ENCODE data around the gene SPINK1.

DNA sequence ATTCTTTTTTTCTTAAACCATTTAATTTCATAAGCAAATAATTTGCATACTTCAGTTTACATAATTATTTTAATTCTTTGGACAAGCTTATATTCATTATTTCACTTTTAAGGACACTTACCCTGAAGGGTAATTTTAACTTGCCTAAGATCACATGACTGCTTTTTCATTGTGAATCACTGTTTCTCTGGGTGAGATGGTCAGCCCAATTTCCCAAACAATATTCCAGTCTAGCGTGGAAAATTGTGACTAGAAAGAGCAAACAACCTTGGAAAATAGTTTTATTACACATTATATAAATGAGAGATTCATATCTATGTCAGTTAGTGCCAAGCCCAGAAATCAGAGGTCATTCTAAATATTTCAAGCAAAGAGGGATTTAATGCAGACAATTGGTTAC, 27.5 kb downstream of the SPINK1 start:
- TF ChIP-seq, protein P1, sequence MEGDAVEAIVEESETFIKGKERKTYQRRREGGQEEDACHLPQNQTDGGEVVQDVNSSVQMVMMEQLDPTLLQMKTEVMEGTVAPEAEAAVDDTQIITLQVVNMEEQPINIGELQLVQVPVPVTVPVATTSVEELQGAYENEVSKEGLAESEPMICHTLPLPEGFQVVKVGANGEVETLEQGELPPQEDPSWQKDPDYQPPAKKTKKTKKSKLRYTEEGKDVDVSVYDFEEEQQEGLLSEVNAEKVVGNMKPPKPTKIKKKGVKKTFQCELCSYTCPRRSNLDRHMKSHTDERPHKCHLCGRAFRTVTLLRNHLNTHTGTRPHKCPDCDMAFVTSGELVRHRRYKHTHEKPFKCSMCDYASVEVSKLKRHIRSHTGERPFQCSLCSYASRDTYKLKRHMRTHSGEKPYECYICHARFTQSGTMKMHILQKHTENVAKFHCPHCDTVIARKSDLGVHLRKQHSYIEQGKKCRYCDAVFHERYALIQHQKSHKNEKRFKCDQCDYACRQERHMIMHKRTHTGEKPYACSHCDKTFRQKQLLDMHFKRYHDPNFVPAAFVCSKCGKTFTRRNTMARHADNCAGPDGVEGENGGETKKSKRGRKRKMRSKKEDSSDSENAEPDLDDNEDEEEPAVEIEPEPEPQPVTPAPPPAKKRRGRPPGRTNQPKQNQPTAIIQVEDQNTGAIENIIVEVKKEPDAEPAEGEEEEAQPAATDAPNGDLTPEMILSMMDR (IDR thresholded peaks at IDR 0.05): no peak
- TF ChIP-seq POLR2A (IDR thresholded peaks at IDR 0.05): no peak

All from lower leg skin (tissue), 3 donors.